ENCODE data around the gene TCF3.

DNA sequence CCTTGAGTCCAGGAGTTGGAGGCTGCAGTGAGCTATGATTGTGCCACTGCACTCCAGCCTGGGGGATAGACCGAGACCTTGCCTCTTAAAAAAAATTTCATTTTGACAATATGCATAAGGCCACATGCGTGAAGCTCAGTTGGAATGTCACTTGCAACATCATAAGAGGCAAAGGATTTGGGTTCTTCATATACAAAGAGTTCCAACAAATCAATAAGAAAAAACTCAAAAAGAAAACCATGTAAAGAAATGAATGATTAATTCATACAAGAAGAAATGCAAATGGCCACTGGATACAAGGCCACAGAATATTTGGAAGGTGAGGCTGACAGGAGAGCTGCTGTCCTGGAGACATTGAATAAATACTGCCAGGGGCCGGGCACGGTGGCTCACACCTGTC is 9.6 kb upstream of the TCF3 start:
- TF ChIP-seq, protein P1, sequence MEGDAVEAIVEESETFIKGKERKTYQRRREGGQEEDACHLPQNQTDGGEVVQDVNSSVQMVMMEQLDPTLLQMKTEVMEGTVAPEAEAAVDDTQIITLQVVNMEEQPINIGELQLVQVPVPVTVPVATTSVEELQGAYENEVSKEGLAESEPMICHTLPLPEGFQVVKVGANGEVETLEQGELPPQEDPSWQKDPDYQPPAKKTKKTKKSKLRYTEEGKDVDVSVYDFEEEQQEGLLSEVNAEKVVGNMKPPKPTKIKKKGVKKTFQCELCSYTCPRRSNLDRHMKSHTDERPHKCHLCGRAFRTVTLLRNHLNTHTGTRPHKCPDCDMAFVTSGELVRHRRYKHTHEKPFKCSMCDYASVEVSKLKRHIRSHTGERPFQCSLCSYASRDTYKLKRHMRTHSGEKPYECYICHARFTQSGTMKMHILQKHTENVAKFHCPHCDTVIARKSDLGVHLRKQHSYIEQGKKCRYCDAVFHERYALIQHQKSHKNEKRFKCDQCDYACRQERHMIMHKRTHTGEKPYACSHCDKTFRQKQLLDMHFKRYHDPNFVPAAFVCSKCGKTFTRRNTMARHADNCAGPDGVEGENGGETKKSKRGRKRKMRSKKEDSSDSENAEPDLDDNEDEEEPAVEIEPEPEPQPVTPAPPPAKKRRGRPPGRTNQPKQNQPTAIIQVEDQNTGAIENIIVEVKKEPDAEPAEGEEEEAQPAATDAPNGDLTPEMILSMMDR (IDR thresholded peaks at IDR 0.05), result no peak
- TF ChIP-seq ZFX (IDR thresholded peaks at IDR 0.05; ENCODE audit: borderline replicate concordance), result no peak

All from 22Rv1 (cell line).